HG02642 (cell line): ENCODE measurements around the gene PLCL1.
A peak's percentile ranks its signal among the peaks of the same experiment; 100 is the strongest.

Experiments
- ATAC-seq: cut with Tn5 transposase; IDR thresholded peaks from one replicate; pipeline ENCODE4 v1.9.1; 2021; ENCODE audit warnings: mild to moderate bottlenecking; ENCODE audit not compliant: unreplicated experiment, poor library complexity

Gene PLCL1

GRCh38 chr2:197878792-197879191 is 74.4 kb downstream of the PLCL1 start:
- no peak for ATAC-seq

DNA sequence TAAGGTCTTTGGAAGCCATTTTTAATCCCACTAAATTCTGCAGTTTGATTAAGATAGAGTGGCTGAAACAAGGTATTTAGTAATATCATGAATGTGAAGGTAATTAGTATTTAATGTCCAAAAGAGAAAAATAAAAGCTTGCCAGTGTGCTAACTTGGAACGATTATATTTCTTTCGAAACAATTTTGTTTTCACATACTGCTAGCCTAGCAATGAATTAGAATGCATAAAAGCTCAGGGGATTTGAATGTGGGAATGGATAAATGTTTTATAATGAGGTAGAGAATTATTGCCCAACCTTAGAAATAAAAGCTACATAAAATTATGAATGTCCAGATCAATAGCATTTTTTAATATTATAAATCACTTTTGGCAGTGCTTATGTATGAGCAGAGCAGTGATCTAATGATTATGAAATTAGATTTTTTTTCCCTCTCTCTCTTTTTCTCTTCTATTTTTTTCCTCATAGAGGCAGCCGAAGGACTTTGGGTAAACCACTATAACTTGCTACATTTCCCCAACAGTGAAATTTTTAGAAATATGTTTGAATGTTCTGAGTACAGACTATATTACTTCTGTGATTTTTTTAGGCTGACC is 75.5 kb downstream of the PLCL1 start:
- ATAC-seq: no peak

- no peak for ATAC-seq
These were observed 79.1 kb downstream of the PLCL1 start for GRCh38 chr2:197883354-197884032.

- ATAC-seq: no peak
These were observed 79.9 kb downstream of the PLCL1 start for GRCh38 chr2:197884252-197884651.

- no peak for ATAC-seq
These were observed 80.7 kb downstream of the PLCL1 start for GRCh38 chr2:197885126-197885525.

DNA sequence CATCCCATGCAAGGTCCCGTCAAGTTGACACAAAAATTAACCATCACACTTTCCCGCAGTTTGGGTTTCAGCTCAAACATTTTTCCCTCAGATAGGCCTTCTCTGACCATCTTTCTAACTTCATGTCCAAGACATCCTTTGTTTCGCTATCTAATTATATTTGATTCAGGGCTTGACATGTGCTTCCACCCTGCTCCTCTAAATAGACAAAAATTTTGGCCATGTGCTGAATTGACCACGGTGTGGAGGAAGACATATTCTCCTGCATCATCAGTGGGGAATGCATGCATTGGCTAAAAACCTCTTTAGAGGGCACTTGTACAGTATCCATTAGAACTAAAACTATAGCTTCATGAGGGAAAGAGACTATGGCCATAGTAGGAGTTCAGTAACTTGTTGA is 81.2 kb downstream of the PLCL1 start:
- ATAC-seq: no peak

DNA sequence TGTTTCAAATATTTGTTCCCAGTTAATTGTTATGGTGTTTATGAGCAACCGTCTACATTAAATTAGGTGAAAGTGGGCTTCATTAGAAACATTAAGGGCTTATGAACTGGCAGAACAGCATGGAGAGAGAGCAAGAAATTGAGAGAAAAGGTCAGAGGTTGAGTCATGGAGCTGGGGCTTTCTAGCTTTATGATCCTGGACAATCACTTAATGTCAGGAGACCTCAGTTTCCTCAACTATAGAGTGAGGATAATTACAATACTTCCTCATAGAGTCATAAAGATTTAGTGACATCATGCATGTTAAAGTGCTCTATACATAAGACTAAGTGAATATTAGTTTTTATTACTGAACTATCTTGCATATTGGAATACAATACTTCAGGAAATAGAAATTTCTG is 83.9 kb downstream of the PLCL1 start:
- ATAC-seq: no peak

GRCh38 chr2:197889041-197889440 is 84.6 kb downstream of the PLCL1 start:
- ATAC-seq: peak; percentile 99

DNA sequence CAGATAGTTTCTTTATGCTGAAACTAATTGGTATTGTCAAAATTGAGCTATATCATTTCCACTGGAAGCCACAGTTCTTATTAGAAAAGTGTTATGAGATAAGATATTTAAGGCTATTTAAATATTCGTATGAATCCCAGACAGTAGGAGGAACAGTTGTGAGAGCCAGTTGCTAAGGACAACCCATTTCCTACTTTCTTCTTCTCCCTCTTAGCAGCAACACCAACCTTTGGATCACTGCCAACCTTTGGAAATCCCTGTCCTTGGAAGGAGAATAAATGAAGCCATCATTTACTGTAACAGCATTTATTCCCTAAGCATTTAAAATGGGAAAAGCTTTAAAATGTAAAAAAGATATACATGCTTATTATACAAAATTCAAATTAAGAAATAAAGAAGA is 85.8 kb downstream of the PLCL1 start:
- no peak for ATAC-seq

DNA sequence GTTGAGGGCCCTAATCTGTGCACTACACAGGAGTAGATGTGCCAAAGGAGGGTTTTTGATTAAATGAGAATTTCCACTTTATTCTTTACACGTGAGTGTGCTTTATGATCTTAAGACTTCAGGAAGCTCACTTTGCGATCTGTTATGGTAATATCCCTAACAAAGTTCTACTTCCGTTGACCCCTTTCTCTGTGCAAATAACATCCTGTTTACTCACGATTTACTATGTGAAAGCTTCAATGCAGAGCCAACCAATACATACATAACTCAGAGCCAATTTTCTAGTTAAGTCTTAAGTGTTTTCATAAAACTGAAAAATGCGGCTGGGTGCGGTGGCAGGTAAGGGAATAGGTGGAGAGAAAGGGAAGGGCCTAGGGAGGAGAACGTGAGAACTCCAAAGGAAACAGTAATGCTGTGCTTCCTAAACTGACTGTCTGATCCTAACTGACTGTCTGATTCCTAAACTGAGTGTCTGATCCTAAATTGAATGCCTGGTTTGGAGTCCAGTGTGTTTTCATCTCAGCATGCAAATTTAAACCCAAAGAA is 87.6 kb downstream of the PLCL1 start:
- ATAC-seq: no peak

DNA sequence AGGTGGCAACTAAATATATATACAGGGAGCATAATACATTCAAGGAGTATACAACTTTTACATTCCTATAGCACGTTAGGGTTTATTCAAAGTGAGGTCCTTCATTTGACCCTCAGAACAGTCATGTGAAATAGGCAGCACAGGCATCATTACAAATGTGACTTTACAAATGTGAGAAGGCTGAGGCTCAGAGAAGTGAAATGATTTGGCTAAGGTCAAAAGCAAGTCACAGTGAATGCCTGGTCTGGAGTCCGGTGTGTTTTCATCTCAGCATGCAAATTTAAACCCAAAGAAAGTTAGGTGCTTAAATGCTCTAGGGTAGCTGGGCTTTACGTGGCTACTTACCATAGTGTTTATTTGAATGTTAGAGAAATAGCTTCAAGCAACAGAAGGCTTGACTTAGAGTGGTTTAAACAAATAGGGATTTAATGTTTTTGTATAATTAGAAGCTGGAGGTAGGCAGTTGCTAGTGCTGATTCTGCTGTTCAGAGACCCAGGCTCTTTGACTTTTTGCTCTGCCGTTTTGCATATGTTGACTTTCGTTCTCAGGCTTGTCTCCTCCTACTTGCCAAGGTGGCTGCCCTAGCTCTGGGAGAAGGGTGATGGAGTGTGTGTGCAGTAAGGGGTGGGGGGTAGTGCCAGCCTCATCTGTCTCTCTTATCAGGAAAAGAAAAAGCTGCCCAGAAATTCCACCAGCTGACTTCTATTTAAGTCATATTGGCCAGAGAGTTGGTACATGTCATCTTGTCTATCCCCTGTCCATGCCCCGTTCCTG is 89.2 kb downstream of the PLCL1 start:
- ATAC-seq: no peak

DNA sequence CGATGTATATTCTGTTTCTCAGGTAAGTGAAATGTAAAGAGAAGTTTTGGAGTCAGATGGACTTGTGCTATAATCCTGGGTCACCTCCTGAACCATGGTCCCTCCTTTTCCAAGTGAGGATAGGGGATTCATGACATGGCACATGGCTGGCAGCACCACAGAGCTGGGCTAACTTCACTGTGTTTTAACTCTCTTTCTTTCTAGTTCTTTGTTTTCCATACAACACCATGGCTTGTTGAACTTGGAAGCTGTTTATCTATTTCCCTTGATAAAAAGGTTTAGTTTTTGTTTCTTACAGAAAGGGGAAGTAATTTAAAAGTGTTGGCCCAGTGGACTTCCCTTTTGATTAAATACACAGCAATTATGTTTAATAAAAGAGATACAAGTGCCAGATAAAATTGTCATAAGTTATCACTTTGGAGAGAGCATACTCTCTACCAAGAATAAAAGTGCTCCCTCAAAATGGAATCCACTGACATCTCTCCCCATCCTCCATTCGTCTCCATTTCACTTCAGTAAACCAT is 90.4 kb downstream of the PLCL1 start:
- no peak for ATAC-seq

DNA sequence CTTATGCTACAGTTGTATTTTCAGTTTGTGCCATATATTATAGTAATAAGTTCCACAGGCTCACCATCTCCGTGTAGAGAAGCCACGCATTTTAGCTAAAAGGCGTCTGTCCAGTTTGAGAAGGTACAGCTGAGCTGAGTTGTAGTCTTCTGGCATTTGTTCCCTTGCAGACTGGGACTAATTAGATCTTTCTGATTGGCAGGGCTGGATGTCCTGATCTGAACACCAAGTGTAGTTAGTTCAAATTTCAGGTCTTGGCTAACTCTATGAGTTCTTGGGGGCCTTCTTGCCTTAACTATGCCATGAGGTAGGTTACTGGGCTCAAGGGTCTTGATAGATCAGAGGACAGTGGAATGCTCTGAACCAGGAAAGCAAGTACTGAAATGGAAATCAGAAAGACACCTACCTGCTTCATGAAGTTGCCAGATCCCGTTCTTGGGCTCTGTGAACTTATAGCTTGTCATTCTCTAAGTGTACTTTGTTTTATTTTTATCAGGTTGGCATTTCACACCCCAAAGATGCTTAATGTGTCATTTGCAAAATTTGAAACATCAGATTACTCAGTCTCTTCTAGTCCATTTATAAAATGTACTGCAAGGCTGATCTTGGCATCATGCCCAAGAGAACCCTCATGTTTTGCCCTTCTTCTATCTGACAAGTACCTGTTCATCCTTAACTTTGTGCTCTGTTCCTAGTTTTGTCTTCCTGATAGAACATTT is 93.7 kb downstream of the PLCL1 start:
- ATAC-seq: no peak

DNA sequence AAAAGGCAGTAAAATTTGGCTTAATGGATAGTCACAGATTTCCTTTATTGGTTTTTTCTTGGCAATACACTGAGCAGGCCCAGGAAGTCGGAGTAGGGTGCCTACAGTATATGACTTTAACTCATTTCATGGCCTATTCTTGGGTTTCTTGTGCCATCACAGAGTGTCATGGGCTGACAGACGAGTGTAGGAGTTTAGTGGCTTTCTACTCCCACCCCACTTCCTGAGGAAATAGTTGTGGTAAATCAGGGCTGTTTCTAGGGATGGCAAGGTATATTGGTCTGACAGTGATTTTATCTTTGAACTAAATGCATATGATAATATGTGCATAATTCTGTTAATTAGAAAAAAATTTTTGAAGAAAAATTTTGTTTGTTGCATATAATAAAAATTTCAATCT is 100.1 kb downstream of the PLCL1 start:
- ATAC-seq: no peak

DNA sequence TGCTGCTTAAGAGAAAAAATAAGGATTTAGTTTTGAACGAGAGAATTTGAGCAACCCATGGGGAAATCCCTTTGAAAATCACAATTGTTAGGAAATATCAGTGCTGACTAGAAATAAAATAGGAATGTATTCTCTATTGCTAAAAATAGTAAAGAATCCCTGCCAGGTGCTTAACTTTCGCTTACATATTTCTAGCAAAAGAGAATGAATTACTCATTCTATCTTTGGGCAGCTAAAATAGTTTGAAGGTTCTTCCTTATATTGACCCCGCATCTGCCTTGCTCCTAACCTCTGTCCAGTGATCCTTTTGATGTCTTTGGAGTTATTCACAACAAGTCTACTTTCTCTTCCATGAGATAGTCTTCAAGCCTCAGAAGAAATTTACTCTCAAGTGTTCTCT is 103.8 kb downstream of the PLCL1 start:
- no peak for ATAC-seq

GRCh38 chr2:197908990-197909776 is 104.8 kb downstream of the PLCL1 start:
- ATAC-seq: no peak

DNA sequence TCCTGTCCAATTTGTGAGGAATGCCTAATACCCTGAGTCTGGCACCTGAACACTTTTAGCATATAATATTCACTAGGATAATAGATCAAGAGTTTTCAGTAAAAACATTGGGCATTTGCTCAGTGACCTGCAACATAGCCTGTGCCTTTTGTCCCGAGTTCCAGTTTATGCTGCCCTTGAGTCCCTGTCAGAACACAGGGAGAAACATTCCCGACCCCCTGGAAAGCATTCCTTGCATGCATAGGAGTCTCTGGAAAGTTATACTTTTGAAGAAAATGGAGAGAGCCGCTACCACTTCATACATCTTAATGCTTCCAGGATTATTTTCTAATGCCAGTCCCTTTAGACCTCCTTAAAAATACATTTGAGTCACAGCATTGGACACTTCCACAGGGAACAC is 107.3 kb downstream of the PLCL1 start:
- ATAC-seq: no peak

- no peak for ATAC-seq
These were observed 108.7 kb downstream of the PLCL1 start for GRCh38 chr2:197913084-197913483.

DNA sequence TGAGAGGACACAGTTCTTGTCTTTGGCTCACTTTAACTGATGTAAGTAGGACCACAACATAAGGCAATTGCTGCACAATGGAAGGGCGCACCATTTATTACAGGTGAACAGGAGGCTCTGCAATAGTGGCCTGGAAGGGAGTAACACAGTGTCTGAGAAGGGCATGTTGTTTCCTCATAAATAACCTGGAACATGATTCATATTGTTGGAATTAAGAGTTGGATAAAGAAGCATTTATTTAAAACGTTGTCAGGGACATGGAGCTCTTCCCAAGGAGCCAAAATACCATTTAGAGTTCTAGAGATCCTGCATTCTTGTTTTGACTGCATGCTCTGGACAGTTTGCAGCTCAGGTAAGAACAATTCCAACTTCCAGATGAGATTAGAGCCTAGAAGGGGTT is 110.4 kb downstream of the PLCL1 start:
- no peak for ATAC-seq
